Stimulated activated CD4-positive, alpha-beta T cell treated with anti-CD3 and anti-CD28 coated beads, TNF-alpha, amount 100 ng/mL, for 4 hours (primary cell): ENCODE measurements around the gene AMD1.

Source experiments
- DNase-seq, 3 experiments: peaks; one replicate each; pipeline ENCODE4 v3.0.0-alpha.2; 2020; ENCODE audit warnings: low read depth in 3 of 3

The AMD1 gene

DNA sequence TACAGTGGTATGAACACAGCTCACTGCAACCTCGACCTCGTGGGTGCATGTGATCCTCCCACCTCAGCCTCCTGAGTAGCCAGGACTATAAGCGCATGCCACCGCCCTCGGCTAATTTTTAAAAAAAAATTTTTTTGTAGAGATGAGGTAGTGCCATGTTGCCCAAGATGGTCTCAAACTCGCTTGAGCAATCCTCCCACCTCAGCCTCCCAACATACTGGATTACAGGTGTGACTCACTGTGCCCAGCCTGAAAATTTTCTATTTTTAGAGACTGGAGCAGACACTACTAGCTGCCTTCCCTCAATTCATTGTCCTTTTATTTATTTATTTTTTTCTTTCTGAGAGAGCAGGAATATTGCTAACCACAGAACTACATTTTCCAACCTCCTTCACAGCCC is 63.6 kb downstream of the AMD1 start:
- no peak for DNase-seq

DNA sequence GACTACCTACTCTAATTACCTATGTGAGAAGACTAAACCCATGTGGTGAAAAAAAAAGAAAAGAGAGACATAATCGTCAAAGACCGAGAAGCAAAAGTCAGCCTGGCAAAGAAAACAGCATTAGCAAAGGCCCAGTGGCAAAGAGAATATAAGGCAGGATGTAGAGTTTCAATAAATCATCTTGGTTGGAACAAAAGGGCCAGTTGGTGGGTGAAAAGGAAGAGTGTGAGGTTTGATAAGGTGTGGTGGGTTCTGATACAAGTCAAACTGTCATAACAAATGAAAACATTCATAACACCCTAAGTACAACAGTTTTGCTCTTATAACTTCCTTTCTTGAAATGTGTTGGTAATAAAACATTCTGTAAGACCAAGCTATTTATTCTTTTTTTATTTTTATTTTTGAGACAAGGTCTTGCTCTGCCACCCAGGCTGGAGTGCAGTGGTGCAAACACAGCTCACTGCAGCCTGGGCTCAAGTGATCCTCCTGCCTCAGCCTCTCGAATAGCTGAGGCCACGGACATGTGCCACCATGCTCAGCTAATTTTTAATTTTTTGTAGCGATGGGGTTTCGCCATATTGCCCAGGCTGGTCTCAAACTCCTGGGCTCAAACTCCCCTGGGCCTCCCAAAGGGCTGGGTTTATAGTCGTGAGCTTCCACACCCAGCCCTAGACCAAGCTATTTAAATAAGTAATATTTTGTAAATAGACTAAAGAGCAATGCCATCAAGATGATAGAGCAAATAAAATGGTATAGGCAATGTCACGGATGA is 65.0 kb downstream of the AMD1 start:
- DNase-seq = no peak

DNA sequence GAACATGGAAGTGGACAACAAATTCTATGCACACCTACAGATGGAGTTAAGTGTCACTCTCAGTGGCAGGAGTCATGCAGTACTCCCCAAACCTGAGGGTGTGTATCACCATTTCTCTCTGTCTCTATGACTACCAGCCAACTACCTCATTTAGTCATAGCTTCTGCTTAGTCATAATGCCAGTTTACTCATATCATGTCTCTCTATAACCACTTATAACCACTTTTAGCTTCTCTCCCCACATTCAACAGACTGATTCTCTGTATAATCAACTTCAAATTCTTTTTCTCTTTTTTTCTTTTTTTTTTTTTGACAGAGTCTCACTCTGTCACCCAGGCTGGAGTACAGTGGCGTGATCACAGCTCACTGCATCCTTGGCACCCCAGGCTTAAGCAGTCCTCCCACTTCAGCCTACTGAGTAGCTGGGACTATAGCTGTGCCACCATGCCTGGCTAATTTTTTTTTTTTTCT is 70.1 kb downstream of the AMD1 start:
- peak in 1 of 3 experiments; percentile 21 for DNase-seq
